ENCODE results near the gene ENO4. TPM values are rescaled to one million over a fixed set of nuclear protein-coding genes. Genes with fewer than 3 reads are reported as not detected.

The ENO4 gene
- polyA plus RNA-seq, 3 donors = not detected

- Mint-ChIP-seq H3K4me1 (peaks cover 19% of the 10 kb centered on the region), H3K27ac (no peak overlapping the region), H3K4me3 (no peak overlapping the region), H3K36me3 (no peaks in the 10 kb centered on the region), H3K9me3 (peaks cover 3 to 20% (median 9%) of the 10 kb centered on the region in 7 donors), H3K27me3 (ENCODE audit: low read depth in 3 of 3) (peaks cover 42 to 49% (median 42%) of the 10 kb centered on the region in 3 donors)
- Histone ChIP-seq H3K79me2 (ENCODE audit: insufficient read depth, low read length) (no peaks in the 10 kb centered on the region), H3K4me1 (ENCODE audit: control insufficient read depth in 1 of 2, insufficient read depth in 2 of 2, low read length in 2 of 2) (peaks cover 14% of the 10 kb centered on the region in 2 donors), H3K9ac (ENCODE audit: insufficient read depth, low read length, poor library complexity, severe bottlenecking) (no peak overlapping the region), H3K4me2 (replicated peaks; ENCODE audit: extremely low read depth, low read length, poor library complexity, severe bottlenecking) (no peak overlapping the region), H3K4me3 (replicated peaks in 1 of 3; ENCODE audit: low read depth in 2 of 3, low read length in 3 of 3) (no peak overlapping the region), H3K27ac (ENCODE audit: low read depth in 1 of 2, low read length in 2 of 2) (no peak overlapping the region), H3K27me3 (ENCODE audit: control insufficient read depth in 2 of 2, insufficient read depth in 2 of 2, low read length in 2 of 2) (peaks cover 30 to 36% of the 10 kb centered on the region in 2 donors), H4K20me1 (ENCODE audit: insufficient read depth, low read length) (no peaks in the 10 kb centered on the region), H2AFZ (ENCODE audit: insufficient read depth, low read depth, low read length, poor library complexity, severe bottlenecking) (no peak overlapping the region), H3K36me3 (replicated peaks in 1 of 2; ENCODE audit: control insufficient read depth in 1 of 2, insufficient read depth in 2 of 2, low read length in 2 of 2) (no peaks in the 10 kb centered on the region), H3K9me3 (replicated peaks in 1 of 2; ENCODE audit: control insufficient read depth in 1 of 2, insufficient read depth in 1 of 2, low read length in 2 of 2) (peaks cover 0 to 6% of the 10 kb centered on the region in 2 donors)
- intact Hi-C loops (cut with micrococcal nuclease) = no loop called here
- TF ChIP-seq CTCF (IDR thresholded peaks at IDR 0.05) = no peak
- no peak for DNase-seq
- 100% methylated on average over 1 of the region's 4 CpGs for WGBS (ENCODE audit: insufficient coverage)
Measured at GRCh38 chr10:116853287-116853686, 4.0 kb downstream of the ENO4 start.

- Histone ChIP-seq H3K4me3 (replicated peaks in 1 of 3; ENCODE audit: low read depth in 2 of 3, low read length in 3 of 3) (no peak overlapping the region), H3K36me3 (replicated peaks in 1 of 2; ENCODE audit: control insufficient read depth in 1 of 2, insufficient read depth in 2 of 2, low read length in 2 of 2) (no peaks in the 10 kb centered on the region), H3K9ac (ENCODE audit: insufficient read depth, low read length, poor library complexity, severe bottlenecking) (no peak overlapping the region), H3K4me2 (replicated peaks; ENCODE audit: extremely low read depth, low read length, poor library complexity, severe bottlenecking) (no peak overlapping the region), H3K4me1 (ENCODE audit: control insufficient read depth in 1 of 2, insufficient read depth in 2 of 2, low read length in 2 of 2) (peaks cover 9 to 13% of the 10 kb centered on the region in 2 donors), H3K79me2 (ENCODE audit: insufficient read depth, low read length) (no peaks in the 10 kb centered on the region), H3K27me3 (ENCODE audit: control insufficient read depth in 2 of 2, insufficient read depth in 2 of 2, low read length in 2 of 2) (peaks cover 26 to 32% of the 10 kb centered on the region in 2 donors), H2AFZ (ENCODE audit: insufficient read depth, low read depth, low read length, poor library complexity, severe bottlenecking) (no peak overlapping the region), H3K27ac (ENCODE audit: low read depth in 1 of 2, low read length in 2 of 2) (no peak overlapping the region), H3K9me3 (replicated peaks in 1 of 2; ENCODE audit: control insufficient read depth in 1 of 2, insufficient read depth in 1 of 2, low read length in 2 of 2) (peaks cover 0 to 2% of the 10 kb centered on the region in 2 donors), H4K20me1 (ENCODE audit: insufficient read depth, low read length) (no peaks in the 10 kb centered on the region)
- no peak for TF ChIP-seq CTCF (IDR thresholded peaks at IDR 0.05)
- intact Hi-C loops (cut with micrococcal nuclease) = no loop called here
- no peaks in the 10 kb centered on the region for H3K36me3 Mint-ChIP-seq
- H3K27ac Mint-ChIP-seq = no peak overlapping the region
- peaks cover 38 to 45% (median 38%) of the 10 kb centered on the region in 3 donors for H3K27me3 Mint-ChIP-seq (ENCODE audit: low read depth in 3 of 3)
- DNase-seq = no peak
- H3K9me3 Mint-ChIP-seq = peaks cover 3 to 20% (median 9%) of the 10 kb centered on the region in 7 donors
- 92% methylated on average over 2 of the region's 4 CpGs for WGBS (ENCODE audit: insufficient coverage)
- H3K4me3 Mint-ChIP-seq = no peak overlapping the region
- peaks cover 15% of the 10 kb centered on the region for H3K4me1 Mint-ChIP-seq
Measured at GRCh38 chr10:116853701-116854100, 4.4 kb downstream of the ENO4 start.
